Nephron progenitor cell (in vitro differentiated cells): ENCODE results near the gene PAFAH2.
"Not testable (repeated sequence)": the region's sequence is repeated elsewhere in the genome, so short reads cannot be mapped to it uniquely, and the experiment has no call there.

ENCODE experiments used
- DNase-seq: peaks from one replicate; pipeline ENCODE4 v3.0.0; 2021
- H3K27ac Mint-ChIP-seq: 2 replicates; pipeline ENCODE4 v1.8.0; 2021; ENCODE audit warnings: mild to moderate bottlenecking, moderate library complexity, mixed read lengths
- H3K27me3 Mint-ChIP-seq: 2 replicates; pipeline ENCODE4 v1.8.0; 2021; ENCODE audit warnings: mild to moderate bottlenecking, low read depth, mixed read lengths; ENCODE audit not compliant: poor library complexity
- H3K36me3 Mint-ChIP-seq: 2 replicates; pipeline ENCODE4 v1.8.0; 2021; ENCODE audit warnings: low read depth, mixed read lengths
- H3K4me1 Mint-ChIP-seq: 2 replicates; pipeline ENCODE4 v1.8.0; 2021; ENCODE audit warnings: mixed read lengths
- H3K4me3 Mint-ChIP-seq: 2 replicates; pipeline ENCODE4 v1.8.0; 2021; ENCODE audit warnings: mild to moderate bottlenecking, moderate library complexity, mixed read lengths
- H3K9me3 Mint-ChIP-seq: 2 replicates; pipeline ENCODE4 v1.8.0; 2021; ENCODE audit warnings: mild to moderate bottlenecking, moderate library complexity, mixed read lengths
- CTCF ChIP-seq: fragments of 200-600 bp; sonication (generic); IDR thresholded peaks from 2 replicates; pipeline ENCODE4 v1.5.0; 2021; ENCODE audit warnings: antibody characterized with exemption

The PAFAH2 gene

GRCh38 chr1:25987951-25988350 lies 9.9 kb downstream of the PAFAH2 start:
- no peak overlapping the region for H3K27ac Mint-ChIP-seq
- TF ChIP-seq CTCF = no peak
- H3K36me3 Mint-ChIP-seq = peaks cover 39% of the 10 kb centered on the region
- no peak overlapping the region for H3K4me3 Mint-ChIP-seq
- H3K4me1 Mint-ChIP-seq = peaks cover 28% of the 10 kb centered on the region
- H3K27me3 Mint-ChIP-seq = no peaks in the 10 kb centered on the region
- no peaks in the 10 kb centered on the region for H3K9me3 Mint-ChIP-seq
- DNase-seq = no peak

GRCh38 chr1:25986773-25987172 lies 11.1 kb downstream of the PAFAH2 start:
- peaks cover 51% of the 10 kb centered on the region for H3K36me3 Mint-ChIP-seq
- not testable (repeated sequence) for H3K9me3 Mint-ChIP-seq, H3K4me3 Mint-ChIP-seq, DNase-seq, H3K27ac Mint-ChIP-seq, H3K27me3 Mint-ChIP-seq
- peaks cover 16% of the 10 kb centered on the region for H3K4me1 Mint-ChIP-seq

GRCh38 chr1:25985670-25986069 lies 12.2 kb downstream of the PAFAH2 start:
- Mint-ChIP-seq H3K36me3 (peaks cover 60% of the 10 kb centered on the region), H3K27ac (no peak overlapping the region), H3K4me1 (peaks cover 11% of the 10 kb centered on the region), H3K9me3 (no peaks in the 10 kb centered on the region), H3K27me3 (no peaks in the 10 kb centered on the region), H3K4me3 (no peak overlapping the region)
- no peak for DNase-seq
- TF ChIP-seq CTCF = no peak

GRCh38 chr1:25985171-25985570 lies 12.7 kb downstream of the PAFAH2 start:
- DNase-seq = no peak
- H3K36me3 Mint-ChIP-seq = peaks cover 60% of the 10 kb centered on the region
- no peak for TF ChIP-seq CTCF
- no peaks in the 10 kb centered on the region for H3K27me3 Mint-ChIP-seq
- H3K4me1 Mint-ChIP-seq = peaks cover 6% of the 10 kb centered on the region
- H3K27ac Mint-ChIP-seq = no peak overlapping the region
- H3K4me3 Mint-ChIP-seq = no peak overlapping the region
- no peaks in the 10 kb centered on the region for H3K9me3 Mint-ChIP-seq

GRCh38 chr1:25979210-25979609 lies 18.7 kb downstream of the PAFAH2 start:
- Mint-ChIP-seq H3K36me3 (peaks cover 74% of the 10 kb centered on the region), H3K27me3 (no peaks in the 10 kb centered on the region), H3K27ac (no peak overlapping the region), H3K4me3 (no peak overlapping the region), H3K9me3 (no peaks in the 10 kb centered on the region), H3K4me1 (no peaks in the 10 kb centered on the region)
- TF ChIP-seq CTCF = no peak
- DNase-seq = no peak

GRCh38 chr1:25978403-25978802 lies 19.5 kb downstream of the PAFAH2 start:
- Mint-ChIP-seq H3K27me3 (no peaks in the 10 kb centered on the region), H3K27ac (no peak overlapping the region), H3K9me3 (no peaks in the 10 kb centered on the region), H3K4me1 (no peaks in the 10 kb centered on the region), H3K36me3 (peaks cover 74% of the 10 kb centered on the region), H3K4me3 (no peak overlapping the region)
- no peak for DNase-seq
- no peak for TF ChIP-seq CTCF
